K562 (cell line): ENCODE results near the gene EPX. TPM values are rescaled to one million over a fixed set of nuclear protein-coding genes. Genes with fewer than 3 reads are reported as not detected.
A peak's percentile ranks its signal among the peaks of the same experiment; 100 is the strongest.

Experiments
- HDAC1 ChIP-seq, 2 experiments: fragments of 450-650 bp; IDR thresholded peaks; 2 replicates each; pipeline ENCODE4 v1.6.1; 2016 to 2017; ENCODE audit warnings: inconsistent platforms in 1 of 2, mild to moderate bottlenecking in 1 of 2, moderate library complexity in 1 of 2
- IRF2 ChIP-seq: sonication (generic); formaldehyde crosslinking; IDR thresholded peaks from 2 replicates; pipeline ENCODE4 v1.8.1; 2022; ENCODE audit warnings: mild to moderate bottlenecking, missing genetic modification reagents
- LARP7 ChIP-seq: fragments of 450-650 bp; IDR thresholded peaks from 2 replicates; pipeline ENCODE4 v1.6.1; 2016
- MECOM ChIP-seq: fragments of 250-450 bp; sonication (Bioruptor Pico); IDR thresholded peaks from 2 replicates; pipeline ENCODE4 v1.8.0; 2022; ENCODE audit warnings: inconsistent platforms
- NFE2L1 ChIP-seq: fragments of 450-650 bp; IDR thresholded peaks from 2 replicates; pipeline ENCODE4 v1.6.1; 2016; ENCODE audit warnings: missing genetic modification characterization, low read depth, mild to moderate bottlenecking, missing compliant biosample characterization, moderate library complexity, borderline replicate concordance
- RBBP5 ChIP-seq: fragments of 200-600 bp; sonication (generic); IDR thresholded peaks from 2 replicates; pipeline ENCODE4 v1.6.1; 2012; ENCODE audit warnings: borderline replicate concordance, mild to moderate bottlenecking, low read length, control low read depth, inconsistent platforms; ENCODE audit not compliant: insufficient read depth, poor library complexity, severe bottlenecking
- SRSF1 ChIP-seq: fragments of 200-400 bp; formaldehyde crosslinking; IDR thresholded peaks from 2 replicates; pipeline ENCODE4 v1.6.1; 2017; ENCODE audit warnings: mild to moderate bottlenecking, low read depth, low read length, moderate library complexity
- polyA plus RNA-seq, 8 experiments: library from polyadenylated mRNA; depleted of rRNA in 4 of 8; stranded (reverse) in 5 of 8; unstranded in 3 of 8; fragments of >200 nt; fragmentation: Nextera tagmentation in 2 of 8; fragmentation: Illumina TruSeq in 1 of 8; extraction: Ambion mirVana in 2 of 8; extraction: Trizol in 1 of 8; gene quantifications; 2 replicates each; pipeline versions ENCODE4 v1.2.1 to v1.2.3, GENCODE V29; 2011 to 2014; ENCODE audit warnings: inconsistent platforms in 1 of 8, missing spikeins in 1 of 8
- total RNA-seq, 7 experiments: library from RNA; depleted of rRNA in 6 of 7; stranded (reverse); fragments of >200 nt in 6 of 7; fragmentation: Illumina TruSeq in 2 of 7; extraction: Trizol in 2 of 7; gene quantifications; 2 replicates each; pipeline versions ENCODE4 v1.2.1 to v1.2.3, GENCODE V29; 2011 to 2021; ENCODE audit warnings: low replicate concordance in 1 of 7
- TF ChIP-seq, protein P1 (sequence below), 2 experiments: fragments of 150-350 bp in 1 of 2; IDR thresholded peaks; 2 replicates each; pipeline ENCODE4 v1.6.1; 2012 to 2016; ENCODE audit warnings: low read depth in 2 of 2, low read length in 2 of 2, mild to moderate bottlenecking in 1 of 2, moderate library complexity in 1 of 2
- TF ChIP-seq, protein P2 (sequence below): fragments of 450-650 bp; IDR thresholded peaks from 2 replicates; pipeline ENCODE4 v1.6.1; 2016; ENCODE audit warnings: mild to moderate bottlenecking, moderate library complexity
- TF ChIP-seq, protein P3 (sequence below): sonication (generic); formaldehyde crosslinking; IDR thresholded peaks from 2 replicates; pipeline ENCODE4 v1.8.0; 2023; ENCODE audit warnings: mild to moderate bottlenecking, missing genetic modification reagents

EPX gene
- total and polyA plus RNA-seq, 9 of the 15 experiments (the other 6 are each of a cell fraction or from before 2014, with no cell fraction given) = 0.07 to 0.33 (median 0.19) TPM; not detected in 3

DNA sequence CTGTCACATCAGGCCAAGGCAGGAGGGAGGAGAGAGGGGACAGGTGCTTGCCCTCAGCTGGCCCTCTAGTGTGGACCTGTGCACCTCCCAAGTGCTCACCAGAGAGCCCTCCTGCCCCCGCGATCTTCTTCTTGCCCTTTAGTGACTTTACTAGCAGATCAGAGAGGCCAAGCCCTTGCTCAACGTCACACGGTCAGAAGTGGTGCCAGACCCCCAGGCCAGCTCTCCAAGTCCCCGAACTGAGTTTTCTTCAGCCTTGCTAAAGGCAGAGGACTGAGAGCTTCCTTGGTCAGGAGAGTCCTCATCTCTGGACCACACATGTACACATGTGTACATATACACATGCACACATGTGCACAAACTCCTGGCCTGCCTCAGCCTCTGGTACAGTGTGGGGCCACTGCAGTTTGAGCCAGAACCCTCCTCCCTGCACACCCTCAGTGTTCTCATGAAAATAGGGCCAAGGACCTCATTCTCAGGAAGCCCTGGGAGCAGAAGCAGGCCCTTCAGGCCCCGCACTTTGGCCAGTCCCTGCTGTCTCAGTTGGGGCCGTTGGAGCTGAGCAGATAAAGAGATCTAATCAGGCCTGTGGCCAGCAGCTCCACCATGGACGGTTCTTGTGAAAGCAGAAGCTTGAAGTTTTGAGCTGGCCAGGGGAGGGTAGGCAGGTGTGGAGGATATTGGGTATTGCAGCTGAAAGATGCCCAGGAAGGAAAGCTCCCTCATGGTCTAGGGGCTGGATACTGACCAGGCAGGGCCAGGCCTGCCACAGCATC, 7.4 kb upstream of the EPX start (continued):
- TF ChIP-seq, protein P1, sequence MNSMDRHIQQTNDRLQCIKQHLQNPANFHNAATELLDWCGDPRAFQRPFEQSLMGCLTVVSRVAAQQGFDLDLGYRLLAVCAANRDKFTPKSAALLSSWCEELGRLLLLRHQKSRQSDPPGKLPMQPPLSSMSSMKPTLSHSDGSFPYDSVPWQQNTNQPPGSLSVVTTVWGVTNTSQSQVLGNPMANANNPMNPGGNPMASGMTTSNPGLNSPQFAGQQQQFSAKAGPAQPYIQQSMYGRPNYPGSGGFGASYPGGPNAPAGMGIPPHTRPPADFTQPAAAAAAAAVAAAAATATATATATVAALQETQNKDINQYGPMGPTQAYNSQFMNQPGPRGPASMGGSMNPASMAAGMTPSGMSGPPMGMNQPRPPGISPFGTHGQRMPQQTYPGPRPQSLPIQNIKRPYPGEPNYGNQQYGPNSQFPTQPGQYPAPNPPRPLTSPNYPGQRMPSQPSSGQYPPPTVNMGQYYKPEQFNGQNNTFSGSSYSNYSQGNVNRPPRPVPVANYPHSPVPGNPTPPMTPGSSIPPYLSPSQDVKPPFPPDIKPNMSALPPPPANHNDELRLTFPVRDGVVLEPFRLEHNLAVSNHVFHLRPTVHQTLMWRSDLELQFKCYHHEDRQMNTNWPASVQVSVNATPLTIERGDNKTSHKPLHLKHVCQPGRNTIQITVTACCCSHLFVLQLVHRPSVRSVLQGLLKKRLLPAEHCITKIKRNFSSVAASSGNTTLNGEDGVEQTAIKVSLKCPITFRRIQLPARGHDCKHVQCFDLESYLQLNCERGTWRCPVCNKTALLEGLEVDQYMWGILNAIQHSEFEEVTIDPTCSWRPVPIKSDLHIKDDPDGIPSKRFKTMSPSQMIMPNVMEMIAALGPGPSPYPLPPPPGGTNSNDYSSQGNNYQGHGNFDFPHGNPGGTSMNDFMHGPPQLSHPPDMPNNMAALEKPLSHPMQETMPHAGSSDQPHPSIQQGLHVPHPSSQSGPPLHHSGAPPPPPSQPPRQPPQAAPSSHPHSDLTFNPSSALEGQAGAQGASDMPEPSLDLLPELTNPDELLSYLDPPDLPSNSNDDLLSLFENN (IDR thresholded peaks at IDR 0.05; ENCODE audit: low read depth in 2 of 2, low read length in 2 of 2) = no peak
- TF ChIP-seq, protein P2, sequence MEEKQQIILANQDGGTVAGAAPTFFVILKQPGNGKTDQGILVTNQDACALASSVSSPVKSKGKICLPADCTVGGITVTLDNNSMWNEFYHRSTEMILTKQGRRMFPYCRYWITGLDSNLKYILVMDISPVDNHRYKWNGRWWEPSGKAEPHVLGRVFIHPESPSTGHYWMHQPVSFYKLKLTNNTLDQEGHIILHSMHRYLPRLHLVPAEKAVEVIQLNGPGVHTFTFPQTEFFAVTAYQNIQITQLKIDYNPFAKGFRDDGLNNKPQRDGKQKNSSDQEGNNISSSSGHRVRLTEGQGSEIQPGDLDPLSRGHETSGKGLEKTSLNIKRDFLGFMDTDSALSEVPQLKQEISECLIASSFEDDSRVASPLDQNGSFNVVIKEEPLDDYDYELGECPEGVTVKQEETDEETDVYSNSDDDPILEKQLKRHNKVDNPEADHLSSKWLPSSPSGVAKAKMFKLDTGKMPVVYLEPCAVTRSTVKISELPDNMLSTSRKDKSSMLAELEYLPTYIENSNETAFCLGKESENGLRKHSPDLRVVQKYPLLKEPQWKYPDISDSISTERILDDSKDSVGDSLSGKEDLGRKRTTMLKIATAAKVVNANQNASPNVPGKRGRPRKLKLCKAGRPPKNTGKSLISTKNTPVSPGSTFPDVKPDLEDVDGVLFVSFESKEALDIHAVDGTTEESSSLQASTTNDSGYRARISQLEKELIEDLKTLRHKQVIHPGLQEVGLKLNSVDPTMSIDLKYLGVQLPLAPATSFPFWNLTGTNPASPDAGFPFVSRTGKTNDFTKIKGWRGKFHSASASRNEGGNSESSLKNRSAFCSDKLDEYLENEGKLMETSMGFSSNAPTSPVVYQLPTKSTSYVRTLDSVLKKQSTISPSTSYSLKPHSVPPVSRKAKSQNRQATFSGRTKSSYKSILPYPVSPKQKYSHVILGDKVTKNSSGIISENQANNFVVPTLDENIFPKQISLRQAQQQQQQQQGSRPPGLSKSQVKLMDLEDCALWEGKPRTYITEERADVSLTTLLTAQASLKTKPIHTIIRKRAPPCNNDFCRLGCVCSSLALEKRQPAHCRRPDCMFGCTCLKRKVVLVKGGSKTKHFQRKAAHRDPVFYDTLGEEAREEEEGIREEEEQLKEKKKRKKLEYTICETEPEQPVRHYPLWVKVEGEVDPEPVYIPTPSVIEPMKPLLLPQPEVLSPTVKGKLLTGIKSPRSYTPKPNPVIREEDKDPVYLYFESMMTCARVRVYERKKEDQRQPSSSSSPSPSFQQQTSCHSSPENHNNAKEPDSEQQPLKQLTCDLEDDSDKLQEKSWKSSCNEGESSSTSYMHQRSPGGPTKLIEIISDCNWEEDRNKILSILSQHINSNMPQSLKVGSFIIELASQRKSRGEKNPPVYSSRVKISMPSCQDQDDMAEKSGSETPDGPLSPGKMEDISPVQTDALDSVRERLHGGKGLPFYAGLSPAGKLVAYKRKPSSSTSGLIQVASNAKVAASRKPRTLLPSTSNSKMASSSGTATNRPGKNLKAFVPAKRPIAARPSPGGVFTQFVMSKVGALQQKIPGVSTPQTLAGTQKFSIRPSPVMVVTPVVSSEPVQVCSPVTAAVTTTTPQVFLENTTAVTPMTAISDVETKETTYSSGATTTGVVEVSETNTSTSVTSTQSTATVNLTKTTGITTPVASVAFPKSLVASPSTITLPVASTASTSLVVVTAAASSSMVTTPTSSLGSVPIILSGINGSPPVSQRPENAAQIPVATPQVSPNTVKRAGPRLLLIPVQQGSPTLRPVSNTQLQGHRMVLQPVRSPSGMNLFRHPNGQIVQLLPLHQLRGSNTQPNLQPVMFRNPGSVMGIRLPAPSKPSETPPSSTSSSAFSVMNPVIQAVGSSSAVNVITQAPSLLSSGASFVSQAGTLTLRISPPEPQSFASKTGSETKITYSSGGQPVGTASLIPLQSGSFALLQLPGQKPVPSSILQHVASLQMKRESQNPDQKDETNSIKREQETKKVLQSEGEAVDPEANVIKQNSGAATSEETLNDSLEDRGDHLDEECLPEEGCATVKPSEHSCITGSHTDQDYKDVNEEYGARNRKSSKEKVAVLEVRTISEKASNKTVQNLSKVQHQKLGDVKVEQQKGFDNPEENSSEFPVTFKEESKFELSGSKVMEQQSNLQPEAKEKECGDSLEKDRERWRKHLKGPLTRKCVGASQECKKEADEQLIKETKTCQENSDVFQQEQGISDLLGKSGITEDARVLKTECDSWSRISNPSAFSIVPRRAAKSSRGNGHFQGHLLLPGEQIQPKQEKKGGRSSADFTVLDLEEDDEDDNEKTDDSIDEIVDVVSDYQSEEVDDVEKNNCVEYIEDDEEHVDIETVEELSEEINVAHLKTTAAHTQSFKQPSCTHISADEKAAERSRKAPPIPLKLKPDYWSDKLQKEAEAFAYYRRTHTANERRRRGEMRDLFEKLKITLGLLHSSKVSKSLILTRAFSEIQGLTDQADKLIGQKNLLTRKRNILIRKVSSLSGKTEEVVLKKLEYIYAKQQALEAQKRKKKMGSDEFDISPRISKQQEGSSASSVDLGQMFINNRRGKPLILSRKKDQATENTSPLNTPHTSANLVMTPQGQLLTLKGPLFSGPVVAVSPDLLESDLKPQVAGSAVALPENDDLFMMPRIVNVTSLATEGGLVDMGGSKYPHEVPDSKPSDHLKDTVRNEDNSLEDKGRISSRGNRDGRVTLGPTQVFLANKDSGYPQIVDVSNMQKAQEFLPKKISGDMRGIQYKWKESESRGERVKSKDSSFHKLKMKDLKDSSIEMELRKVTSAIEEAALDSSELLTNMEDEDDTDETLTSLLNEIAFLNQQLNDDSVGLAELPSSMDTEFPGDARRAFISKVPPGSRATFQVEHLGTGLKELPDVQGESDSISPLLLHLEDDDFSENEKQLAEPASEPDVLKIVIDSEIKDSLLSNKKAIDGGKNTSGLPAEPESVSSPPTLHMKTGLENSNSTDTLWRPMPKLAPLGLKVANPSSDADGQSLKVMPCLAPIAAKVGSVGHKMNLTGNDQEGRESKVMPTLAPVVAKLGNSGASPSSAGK = peak; percentile 73
- TF ChIP-seq SRSF1 = no peak
- TF ChIP-seq MECOM (CRISPR knock-in tag) = no peak; the same call in 1 of the 2 replicates
- TF ChIP-seq RBBP5 = peak; percentile 9
- no peak for TF ChIP-seq NFE2L1 (tag)
- no peak for TF ChIP-seq HDAC1 (IDR thresholded peaks at IDR 0.05)
- no peak for TF ChIP-seq LARP7
- TF ChIP-seq, protein P3, sequence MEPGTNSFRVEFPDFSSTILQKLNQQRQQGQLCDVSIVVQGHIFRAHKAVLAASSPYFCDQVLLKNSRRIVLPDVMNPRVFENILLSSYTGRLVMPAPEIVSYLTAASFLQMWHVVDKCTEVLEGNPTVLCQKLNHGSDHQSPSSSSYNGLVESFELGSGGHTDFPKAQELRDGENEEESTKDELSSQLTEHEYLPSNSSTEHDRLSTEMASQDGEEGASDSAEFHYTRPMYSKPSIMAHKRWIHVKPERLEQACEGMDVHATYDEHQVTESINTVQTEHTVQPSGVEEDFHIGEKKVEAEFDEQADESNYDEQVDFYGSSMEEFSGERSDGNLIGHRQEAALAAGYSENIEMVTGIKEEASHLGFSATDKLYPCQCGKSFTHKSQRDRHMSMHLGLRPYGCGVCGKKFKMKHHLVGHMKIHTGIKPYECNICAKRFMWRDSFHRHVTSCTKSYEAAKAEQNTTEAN (CRISPR knock-in tag) = no peak
- no peak for TF ChIP-seq IRF2 (CRISPR knock-in tag)
